ENCODE measurements around the gene SHB.

DNA sequence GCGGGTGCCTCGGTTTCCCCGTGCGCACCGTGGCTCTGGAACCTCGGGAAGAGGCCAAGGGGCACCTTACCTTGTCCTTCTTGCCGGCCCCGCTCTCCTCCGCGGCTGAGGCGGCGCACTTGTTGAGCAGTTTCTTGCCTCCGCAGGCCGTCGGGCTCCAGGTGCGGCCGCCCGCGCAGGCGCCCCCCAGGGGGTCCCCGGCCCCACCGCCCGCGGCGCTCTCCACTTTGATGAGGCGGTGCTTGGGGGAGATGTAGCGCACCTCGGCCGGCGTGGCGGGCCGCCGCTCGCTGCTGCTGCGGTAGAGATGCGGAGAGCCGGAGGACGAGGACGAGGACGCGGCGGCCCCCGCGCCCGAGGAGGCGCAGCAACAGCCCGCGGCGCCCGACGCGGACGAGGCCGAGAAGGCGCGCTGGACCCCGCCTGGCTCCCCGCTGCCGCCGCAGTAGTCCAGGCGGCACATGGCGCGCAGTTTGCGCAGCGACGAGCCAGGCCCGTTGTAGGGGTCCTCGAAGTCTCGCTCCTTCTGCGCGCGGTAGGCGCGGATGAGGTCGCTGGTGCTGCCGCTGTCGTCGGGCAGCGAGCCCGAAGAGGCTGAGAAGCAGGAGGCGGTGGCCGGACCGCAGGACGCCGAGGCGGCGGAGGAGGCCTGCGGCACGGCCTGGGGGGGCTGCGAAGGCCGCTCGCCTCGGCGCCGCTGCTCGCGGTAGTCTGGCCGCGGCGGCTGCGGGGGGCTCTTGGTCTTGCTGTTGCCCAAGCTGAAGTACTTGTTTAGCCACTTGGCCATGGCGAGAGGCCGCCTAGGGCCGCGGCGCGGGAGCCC, 957 bp downstream of the SHB start:
- TF ChIP-seq, protein P1, sequence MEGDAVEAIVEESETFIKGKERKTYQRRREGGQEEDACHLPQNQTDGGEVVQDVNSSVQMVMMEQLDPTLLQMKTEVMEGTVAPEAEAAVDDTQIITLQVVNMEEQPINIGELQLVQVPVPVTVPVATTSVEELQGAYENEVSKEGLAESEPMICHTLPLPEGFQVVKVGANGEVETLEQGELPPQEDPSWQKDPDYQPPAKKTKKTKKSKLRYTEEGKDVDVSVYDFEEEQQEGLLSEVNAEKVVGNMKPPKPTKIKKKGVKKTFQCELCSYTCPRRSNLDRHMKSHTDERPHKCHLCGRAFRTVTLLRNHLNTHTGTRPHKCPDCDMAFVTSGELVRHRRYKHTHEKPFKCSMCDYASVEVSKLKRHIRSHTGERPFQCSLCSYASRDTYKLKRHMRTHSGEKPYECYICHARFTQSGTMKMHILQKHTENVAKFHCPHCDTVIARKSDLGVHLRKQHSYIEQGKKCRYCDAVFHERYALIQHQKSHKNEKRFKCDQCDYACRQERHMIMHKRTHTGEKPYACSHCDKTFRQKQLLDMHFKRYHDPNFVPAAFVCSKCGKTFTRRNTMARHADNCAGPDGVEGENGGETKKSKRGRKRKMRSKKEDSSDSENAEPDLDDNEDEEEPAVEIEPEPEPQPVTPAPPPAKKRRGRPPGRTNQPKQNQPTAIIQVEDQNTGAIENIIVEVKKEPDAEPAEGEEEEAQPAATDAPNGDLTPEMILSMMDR (IDR thresholded peaks at IDR 0.05): no peak
- TF ChIP-seq, protein P2, sequence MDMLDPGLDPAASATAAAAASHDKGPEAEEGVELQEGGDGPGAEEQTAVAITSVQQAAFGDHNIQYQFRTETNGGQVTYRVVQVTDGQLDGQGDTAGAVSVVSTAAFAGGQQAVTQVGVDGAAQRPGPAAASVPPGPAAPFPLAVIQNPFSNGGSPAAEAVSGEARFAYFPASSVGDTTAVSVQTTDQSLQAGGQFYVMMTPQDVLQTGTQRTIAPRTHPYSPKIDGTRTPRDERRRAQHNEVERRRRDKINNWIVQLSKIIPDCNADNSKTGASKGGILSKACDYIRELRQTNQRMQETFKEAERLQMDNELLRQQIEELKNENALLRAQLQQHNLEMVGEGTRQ (CRISPR knock-in tag; IDR thresholded peaks at IDR 0.05): no peak
- TF ChIP-seq, protein P3, sequence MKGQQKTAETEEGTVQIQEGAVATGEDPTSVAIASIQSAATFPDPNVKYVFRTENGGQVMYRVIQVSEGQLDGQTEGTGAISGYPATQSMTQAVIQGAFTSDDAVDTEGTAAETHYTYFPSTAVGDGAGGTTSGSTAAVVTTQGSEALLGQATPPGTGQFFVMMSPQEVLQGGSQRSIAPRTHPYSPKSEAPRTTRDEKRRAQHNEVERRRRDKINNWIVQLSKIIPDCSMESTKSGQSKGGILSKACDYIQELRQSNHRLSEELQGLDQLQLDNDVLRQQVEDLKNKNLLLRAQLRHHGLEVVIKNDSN (CRISPR knock-in tag; IDR thresholded peaks at IDR 0.05): no peak
- TF ChIP-seq, protein P4, sequence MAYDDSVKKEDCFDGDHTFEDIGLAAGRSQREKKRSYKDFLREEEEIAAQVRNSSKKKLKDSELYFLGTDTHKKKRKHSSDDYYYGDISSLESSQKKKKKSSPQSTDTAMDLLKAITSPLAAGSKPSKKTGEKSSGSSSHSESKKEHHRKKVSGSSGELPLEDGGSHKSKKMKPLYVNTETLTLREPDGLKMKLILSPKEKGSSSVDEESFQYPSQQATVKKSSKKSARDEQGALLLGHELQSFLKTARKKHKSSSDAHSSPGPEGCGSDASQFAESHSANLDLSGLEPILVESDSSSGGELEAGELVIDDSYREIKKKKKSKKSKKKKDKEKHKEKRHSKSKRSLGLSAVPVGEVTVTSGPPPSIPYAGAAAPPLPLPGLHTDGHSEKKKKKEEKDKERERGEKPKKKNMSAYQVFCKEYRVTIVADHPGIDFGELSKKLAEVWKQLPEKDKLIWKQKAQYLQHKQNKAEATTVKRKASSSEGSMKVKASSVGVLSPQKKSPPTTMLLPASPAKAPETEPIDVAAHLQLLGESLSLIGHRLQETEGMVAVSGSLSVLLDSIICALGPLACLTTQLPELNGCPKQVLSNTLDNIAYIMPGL (CRISPR knock-in tag; IDR thresholded peaks at IDR 0.05): peak; percentile 45; the same call in 1 of the 2 replicates
- TF ChIP-seq, protein P5, sequence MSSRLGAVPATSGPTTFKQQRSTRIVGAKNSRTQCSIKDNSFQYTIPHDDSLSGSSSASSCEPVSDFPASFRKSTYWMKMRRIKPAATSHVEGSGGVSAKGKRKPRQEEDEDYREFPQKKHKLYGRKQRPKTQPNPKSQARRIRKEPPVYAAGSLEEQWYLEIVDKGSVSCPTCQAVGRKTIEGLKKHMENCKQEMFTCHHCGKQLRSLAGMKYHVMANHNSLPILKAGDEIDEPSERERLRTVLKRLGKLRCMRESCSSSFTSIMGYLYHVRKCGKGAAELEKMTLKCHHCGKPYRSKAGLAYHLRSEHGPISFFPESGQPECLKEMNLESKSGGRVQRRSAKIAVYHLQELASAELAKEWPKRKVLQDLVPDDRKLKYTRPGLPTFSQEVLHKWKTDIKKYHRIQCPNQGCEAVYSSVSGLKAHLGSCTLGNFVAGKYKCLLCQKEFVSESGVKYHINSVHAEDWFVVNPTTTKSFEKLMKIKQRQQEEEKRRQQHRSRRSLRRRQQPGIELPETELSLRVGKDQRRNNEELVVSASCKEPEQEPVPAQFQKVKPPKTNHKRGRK (CRISPR knock-in tag; IDR thresholded peaks at IDR 0.05; ENCODE audit: borderline replicate concordance): no peak
- TF ChIP-seq, protein P6, sequence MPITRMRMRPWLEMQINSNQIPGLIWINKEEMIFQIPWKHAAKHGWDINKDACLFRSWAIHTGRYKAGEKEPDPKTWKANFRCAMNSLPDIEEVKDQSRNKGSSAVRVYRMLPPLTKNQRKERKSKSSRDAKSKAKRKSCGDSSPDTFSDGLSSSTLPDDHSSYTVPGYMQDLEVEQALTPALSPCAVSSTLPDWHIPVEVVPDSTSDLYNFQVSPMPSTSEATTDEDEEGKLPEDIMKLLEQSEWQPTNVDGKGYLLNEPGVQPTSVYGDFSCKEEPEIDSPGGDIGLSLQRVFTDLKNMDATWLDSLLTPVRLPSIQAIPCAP (CRISPR knock-in tag; IDR thresholded peaks at IDR 0.05): no peak
- TF ChIP-seq CBFB (CRISPR knock-in tag; IDR thresholded peaks at IDR 0.05; ENCODE audit: low read depth) (no peak), JUN (CRISPR knock-in tag; IDR thresholded peaks at IDR 0.05) (no peak), CREB1 (CRISPR knock-in tag; IDR thresholded peaks at IDR 0.05) (no peak), KAT7 (CRISPR knock-in tag; IDR thresholded peaks at IDR 0.05; ENCODE audit: borderline replicate concordance) (peak; percentile 56; the same call in 1 of the 2 replicates), NFE2L1 (CRISPR knock-in tag; IDR thresholded peaks at IDR 0.05) (no peak)
- TF ChIP-seq, protein P7, sequence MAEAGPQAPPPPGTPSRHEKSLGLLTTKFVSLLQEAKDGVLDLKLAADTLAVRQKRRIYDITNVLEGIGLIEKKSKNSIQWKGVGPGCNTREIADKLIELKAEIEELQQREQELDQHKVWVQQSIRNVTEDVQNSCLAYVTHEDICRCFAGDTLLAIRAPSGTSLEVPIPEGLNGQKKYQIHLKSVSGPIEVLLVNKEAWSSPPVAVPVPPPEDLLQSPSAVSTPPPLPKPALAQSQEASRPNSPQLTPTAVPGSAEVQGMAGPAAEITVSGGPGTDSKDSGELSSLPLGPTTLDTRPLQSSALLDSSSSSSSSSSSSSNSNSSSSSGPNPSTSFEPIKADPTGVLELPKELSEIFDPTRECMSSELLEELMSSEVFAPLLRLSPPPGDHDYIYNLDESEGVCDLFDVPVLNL (CRISPR knock-in tag; IDR thresholded peaks at IDR 0.05; ENCODE audit: borderline replicate concordance, low read depth): no peak
- TF ChIP-seq, protein P8, sequence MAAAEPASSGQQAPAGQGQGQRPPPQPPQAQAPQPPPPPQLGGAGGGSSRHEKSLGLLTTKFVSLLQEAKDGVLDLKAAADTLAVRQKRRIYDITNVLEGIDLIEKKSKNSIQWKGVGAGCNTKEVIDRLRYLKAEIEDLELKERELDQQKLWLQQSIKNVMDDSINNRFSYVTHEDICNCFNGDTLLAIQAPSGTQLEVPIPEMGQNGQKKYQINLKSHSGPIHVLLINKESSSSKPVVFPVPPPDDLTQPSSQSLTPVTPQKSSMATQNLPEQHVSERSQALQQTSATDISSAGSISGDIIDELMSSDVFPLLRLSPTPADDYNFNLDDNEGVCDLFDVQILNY (CRISPR knock-in tag; IDR thresholded peaks at IDR 0.05): peak; percentile 66; the same call in 1 of the 2 replicates

Data from WTC11 (cell line).